ENCODE measurements around the gene MPC2.

GRCh38 chr1:167881786-167882185 lies 55.1 kb downstream of the MPC2 start:
- TF ChIP-seq POLR2A (IDR thresholded peaks at IDR 0.05; ENCODE audit: low read depth, low read length): no peak
- no peak for TF ChIP-seq POLR2AphosphoS5 (IDR thresholded peaks at IDR 0.05; ENCODE audit: low read depth, low read length)

Data from GM12892 (cell line).